Osteoblast (primary cell): ENCODE measurements around the gene CPNE7. TPM values are rescaled to one million over a fixed set of nuclear protein-coding genes. Genes with fewer than 3 reads are reported as not detected.
"Not testable (repeated sequence)": the region's sequence is repeated elsewhere in the genome, so short reads cannot be mapped to it uniquely, and the experiment has no call there.

Experiments
- DNase-seq: peaks from one replicate; pipeline ENCODE4 v3.0.0; 2011; ENCODE audit warnings: low spot score, mixed read lengths; ENCODE audit not compliant: insufficient read length; ENCODE audit errors: missing footprints
- H2AFZ ChIP-seq: 2 replicates; pipeline ENCODE4 v1.6.0; 2011; ENCODE audit warnings: mild to moderate bottlenecking, low read length
- H3K27ac ChIP-seq: 2 replicates; pipeline ENCODE4 v1.5.1; 2011; ENCODE audit warnings: mild to moderate bottlenecking, low read depth, low read length, moderate library complexity
- H3K27me3 ChIP-seq: 2 replicates; pipeline ENCODE4 v1.6.0; 2012; ENCODE audit warnings: mild to moderate bottlenecking, control low read depth, inconsistent platforms, low read length, moderate library complexity; ENCODE audit not compliant: insufficient read depth
- H3K36me3 ChIP-seq: 2 replicates; pipeline ENCODE4 v1.5.1; 2011; ENCODE audit warnings: mild to moderate bottlenecking, low read length, control low read depth, moderate library complexity; ENCODE audit not compliant: insufficient read depth
- H3K4me1 ChIP-seq: 2 replicates; pipeline ENCODE4 v1.5.1; 2011; ENCODE audit warnings: mild to moderate bottlenecking, low read length, control low read depth, moderate library complexity; ENCODE audit not compliant: insufficient read depth
- H3K4me2 ChIP-seq: 2 replicates; pipeline ENCODE4 v1.6.0; 2011; ENCODE audit warnings: mild to moderate bottlenecking, low read length; ENCODE audit not compliant: insufficient read depth
- H3K4me3 ChIP-seq: fragments of 200-600 bp; sonication (generic); 3 replicates; pipeline ENCODE4 v1.5.1; 2012; ENCODE audit warnings: mild to moderate bottlenecking, low read length, inconsistent platforms; ENCODE audit not compliant: insufficient read depth
- H3K79me2 ChIP-seq: 2 replicates; pipeline ENCODE4 v1.6.0; 2012; ENCODE audit warnings: mild to moderate bottlenecking, low read length, control low read depth, inconsistent platforms; ENCODE audit not compliant: insufficient read depth
- H3K9me3 ChIP-seq: 2 replicates; pipeline ENCODE4 v1.5.1; 2011; ENCODE audit warnings: low read depth, low read length, control low read depth
- H4K20me1 ChIP-seq: 2 replicates; pipeline ENCODE4 v1.6.0; 2012; ENCODE audit warnings: mild to moderate bottlenecking, low read length, control low read depth; ENCODE audit not compliant: insufficient read depth
- CTCF ChIP-seq: IDR thresholded peaks from 2 replicates; pipeline ENCODE4 v1.5.1; 2011; ENCODE audit warnings: mild to moderate bottlenecking, low read depth, low read length, moderate library complexity; ENCODE audit errors: extremely low read depth
- total RNA-seq: library from RNA; depleted of rRNA; stranded (reverse); fragments of >200 nt; gene quantifications from 2 replicates; pipeline ENCODE4 v1.2.3, GENCODE V29; 2012

Gene CPNE7
- total RNA-seq, 1 donor, result 7.2 TPM

- peaks cover 3% of the 10 kb centered on the region for H4K20me1 ChIP-seq
- no peak for TF ChIP-seq CTCF
- H3K27me3 ChIP-seq, result no peaks in the 10 kb centered on the region
- no peaks in the 10 kb centered on the region for H3K79me2 ChIP-seq
- no peaks in the 10 kb centered on the region for H3K36me3 ChIP-seq
- peaks cover 16% of the 10 kb centered on the region for H3K4me1 ChIP-seq
- H3K4me3 ChIP-seq, result peak overlapping the region; percentile 4
- no peak overlapping the region for H2AFZ ChIP-seq
- peak; percentile 99 for DNase-seq
- H3K4me2 ChIP-seq, result peak overlapping the region; percentile 63
- peak overlapping the region; percentile 14 for H3K27ac ChIP-seq
- H3K9me3 ChIP-seq, result no peaks in the 10 kb centered on the region
Observed at GRCh38 chr16:89633064-89633631, 57.6 kb downstream of the CPNE7 start.

GRCh38 chr16:89634463-89635385 lies 59.2 kb downstream of the CPNE7 start:
- H4K20me1 ChIP-seq, H3K27me3 ChIP-seq, DNase-seq, H3K4me2 ChIP-seq, H2AFZ ChIP-seq, H3K9me3 ChIP-seq, H3K36me3 ChIP-seq, H3K79me2 ChIP-seq, H3K4me3 ChIP-seq, H3K27ac ChIP-seq: not testable (repeated sequence)
- peaks cover 16% of the 10 kb centered on the region for H3K4me1 ChIP-seq

GRCh38 chr16:89636663-89637062 lies 61.1 kb downstream of the CPNE7 start:
- Histone ChIP-seq H3K27me3 (no peaks in the 10 kb centered on the region), H3K36me3 (no peaks in the 10 kb centered on the region), H2AFZ (no peak overlapping the region), H3K79me2 (no peaks in the 10 kb centered on the region), H3K9me3 (no peaks in the 10 kb centered on the region), H3K4me1 (peaks cover 23% of the 10 kb centered on the region), H3K27ac (no peak overlapping the region), H3K4me2 (no peak overlapping the region), H4K20me1 (peaks cover 3% of the 10 kb centered on the region), H3K4me3 (no peak overlapping the region)
- no peak for DNase-seq
- no peak for TF ChIP-seq CTCF

- TF ChIP-seq CTCF, result no peak
- H3K4me3 ChIP-seq, result no peak overlapping the region
- H3K27me3 ChIP-seq, result no peaks in the 10 kb centered on the region
- H3K79me2 ChIP-seq, result no peaks in the 10 kb centered on the region
- H2AFZ ChIP-seq, result no peak overlapping the region
- DNase-seq, result no peak
- peaks cover 3% of the 10 kb centered on the region for H4K20me1 ChIP-seq
- no peak overlapping the region for H3K27ac ChIP-seq
- no peaks in the 10 kb centered on the region for H3K9me3 ChIP-seq
- H3K36me3 ChIP-seq, result no peaks in the 10 kb centered on the region
- peaks cover 21% of the 10 kb centered on the region for H3K4me1 ChIP-seq
- no peak overlapping the region for H3K4me2 ChIP-seq
Observed at GRCh38 chr16:89637379-89637778, 61.8 kb downstream of the CPNE7 start.
